H1 (cell line): Measurements from ENCODE around the gene GSTM3. TPM values are rescaled to one million over a fixed set of nuclear protein-coding genes. Genes with fewer than 3 reads are reported as not detected.

Experiments used
- CTCF ChIA-PET: fragments of 300-600 bp; sonication (Branson Sonifier 250); formaldehyde crosslinking; loops from one replicate; lab custom pipeline; 2021; ENCODE audit not compliant: partially characterized antibody; lab: Charles Lee
- POLR2A ChIA-PET: fragments of 300-600 bp; sonication (Branson Sonifier 250); formaldehyde crosslinking; loops from one replicate; lab custom pipeline; 2021; ENCODE audit warnings: inconsistent platforms; ENCODE audit not compliant: partially characterized antibody; lab: Charles Lee
- DNase-seq, 2 experiments: peaks; one replicate each; pipeline versions ENCODE4 v3.0.0 to v3.0.0-alpha.2; 2010 to 2022; ENCODE audit warnings: low spot score in 2 of 2, low read depth in 1 of 2, mixed read lengths in 1 of 2
- FAIRE-seq: peaks from 2 replicates; lab custom pipeline; 2011; peaks lifted over from hg19 to GRCh38; lab: Jason Lieb, UNC
- H2AFZ ChIP-seq: 2 replicates; pipeline ENCODE4 v1.8.1; 2012; ENCODE audit warnings: low read length, inconsistent platforms
- H2AK5ac ChIP-seq: 2 replicates; pipeline ENCODE4 v1.6.1; 2013; ENCODE audit warnings: low read depth, low read length
- H2BK120ac ChIP-seq: replicated peaks from 2 replicates; pipeline ENCODE3; 2013; ENCODE audit warnings: low read depth, low read length, inconsistent platforms
- H2BK12ac ChIP-seq: 2 replicates; pipeline ENCODE4 v1.6.1; 2013; ENCODE audit warnings: low read depth, low read length
- H2BK15ac ChIP-seq: 2 replicates; pipeline ENCODE4 v1.6.1; 2013; ENCODE audit warnings: low read length
- H2BK20ac ChIP-seq: 2 replicates; pipeline ENCODE4 v1.6.1; 2013; ENCODE audit warnings: low read length
- H2BK5ac ChIP-seq: 2 replicates; pipeline ENCODE4 v1.6.1; 2013; ENCODE audit warnings: low read depth, low read length
- H3K14ac ChIP-seq: 2 replicates; pipeline ENCODE4 v1.6.1; 2013; ENCODE audit warnings: inconsistent platforms; ENCODE audit not compliant: insufficient read length
- H3K18ac ChIP-seq: 2 replicates; pipeline ENCODE4 v1.6.1; 2013; ENCODE audit warnings: low read length; ENCODE audit errors: extremely low read depth
- H3K23ac ChIP-seq: 2 replicates; pipeline ENCODE4 v1.6.1; 2013; ENCODE audit warnings: inconsistent platforms; ENCODE audit not compliant: insufficient read length
- H3K23me2 ChIP-seq: 2 replicates; pipeline ENCODE4 v1.6.1; 2013; ENCODE audit warnings: low read depth, low read length
- H3K27ac ChIP-seq: 2 replicates; pipeline ENCODE4 v1.6.1; 2011; ENCODE audit warnings: low read depth, low read length, inconsistent platforms
- H3K27me3 ChIP-seq, 4 experiments: replicated peaks in 1 of 4; 1 replicate in 1 of 4; 2 replicates in 3 of 4; pipeline versions ENCODE4 v1.6.1 to v1.8.1; 2011 to 2013; ENCODE audit warnings: low read length in 3 of 4, mild to moderate bottlenecking in 3 of 4, inconsistent platforms in 2 of 4, mixed read lengths in 2 of 4, moderate library complexity in 1 of 4; ENCODE audit not compliant: control insufficient read depth in 3 of 4, insufficient read depth in 3 of 4; ENCODE audit errors: extremely low read depth in 1 of 4
- H3K36me3 ChIP-seq, 4 experiments: 2 replicates each; pipeline versions ENCODE4 v1.6.1 to v1.8.1; 2011 to 2013; ENCODE audit warnings: mild to moderate bottlenecking in 4 of 4, low read length in 3 of 4, moderate library complexity in 2 of 4, control low read depth in 1 of 4, inconsistent platforms in 1 of 4; ENCODE audit not compliant: insufficient read depth in 4 of 4, control insufficient read depth in 2 of 4
- H3K4ac ChIP-seq: replicated peaks from 2 replicates; pipeline ENCODE3; 2013; ENCODE audit warnings: low read length, low read depth, mixed read lengths, inconsistent platforms; ENCODE audit not compliant: insufficient read length
- H3K4me1 ChIP-seq, 4 experiments: replicated peaks in 1 of 4; 1 replicate in 1 of 4; 2 replicates in 3 of 4; pipeline versions ENCODE4 v1.6.1 to v1.8.1; 2011 to 2013; ENCODE audit warnings: low read length in 3 of 4, inconsistent platforms in 2 of 4, mixed read lengths in 1 of 4; ENCODE audit not compliant: insufficient read depth in 4 of 4, control insufficient read depth in 3 of 4
- H3K4me2 ChIP-seq, 2 experiments: 2 replicates each; pipeline versions ENCODE4 v1.6.1 to v1.8.1; 2011 to 2013; ENCODE audit warnings: low read depth in 2 of 2, low read length in 2 of 2, control low read depth in 1 of 2, inconsistent platforms in 1 of 2, mild to moderate bottlenecking in 1 of 2; ENCODE audit not compliant: insufficient read depth in 1 of 2
- H3K4me3 ChIP-seq, 4 experiments: fragments of 200-600, 300-600 bp in 1 of 4; sonication (generic), shearing (Covaris generic), sonication (Bioruptor Twin) in 1 of 4; 2 replicates each; pipeline versions ENCODE4 v1.5.1 to v1.8.1; 2011 to 2016; ENCODE audit warnings: low read length in 4 of 4, low read depth in 3 of 4, control low read depth in 2 of 4, inconsistent platforms in 2 of 4, mild to moderate bottlenecking in 2 of 4, mixed read lengths in 1 of 4, moderate library complexity in 1 of 4; ENCODE audit not compliant: insufficient read depth in 2 of 4; ENCODE audit errors: extremely low read depth in 1 of 4
- H3K56ac ChIP-seq: replicated peaks from 2 replicates; pipeline ENCODE3; 2013; ENCODE audit warnings: low read depth, mild to moderate bottlenecking, mixed read lengths, low read length, inconsistent platforms; ENCODE audit not compliant: insufficient read length
- H3K79me1 ChIP-seq: 2 replicates; pipeline ENCODE4 v1.6.1; 2013; ENCODE audit warnings: low read depth, low read length, control low read depth
- H3K79me2 ChIP-seq, 2 experiments: 2 replicates each; pipeline versions ENCODE4 v1.6.1 to v1.8.1; 2012 to 2013; ENCODE audit warnings: low read length in 2 of 2, mild to moderate bottlenecking in 2 of 2, inconsistent platforms in 1 of 2; ENCODE audit not compliant: insufficient read depth in 2 of 2, control insufficient read depth in 1 of 2
- H3K9ac ChIP-seq, 4 experiments: replicated peaks in 1 of 4; 1 replicate in 1 of 4; 2 replicates in 3 of 4; pipeline versions ENCODE4 v1.6.1 to v1.8.1; 2011 to 2013; ENCODE audit warnings: low read depth in 3 of 4, low read length in 3 of 4, control low read depth in 2 of 4, mild to moderate bottlenecking in 2 of 4, moderate library complexity in 2 of 4, inconsistent platforms in 1 of 4; ENCODE audit errors: extremely low read depth in 1 of 4
- H3K9me3 ChIP-seq, 2 experiments: 2 replicates each; pipeline versions ENCODE4 v1.6.1 to v1.8.1; 2012 to 2013; ENCODE audit warnings: mild to moderate bottlenecking in 2 of 2, moderate library complexity in 2 of 2, control low read depth in 1 of 2, inconsistent platforms in 1 of 2, low read depth in 1 of 2, low read length in 1 of 2, mixed read lengths in 1 of 2; ENCODE audit not compliant: insufficient read depth in 2 of 2
- H4K20me1 ChIP-seq, 2 experiments: replicated peaks in 1 of 2; 2 replicates each; pipeline versions ENCODE3 to v1.8.1; 2011 to 2013; ENCODE audit warnings: inconsistent platforms in 2 of 2, low read length in 2 of 2, mild to moderate bottlenecking in 1 of 2; ENCODE audit not compliant: insufficient read depth in 2 of 2, control insufficient read depth in 1 of 2
- H4K5ac ChIP-seq: 2 replicates; pipeline ENCODE4 v1.6.1; 2013; ENCODE audit warnings: low read length, low read depth, mixed read lengths, inconsistent platforms; ENCODE audit not compliant: insufficient read length
- H4K8ac ChIP-seq: 2 replicates; pipeline ENCODE4 v1.8.0; 2013; ENCODE audit warnings: mild to moderate bottlenecking, moderate library complexity, low read length, inconsistent platforms; ENCODE audit not compliant: insufficient read depth; ENCODE audit errors: extremely low read depth
- H4K91ac ChIP-seq: replicated peaks from 2 replicates; pipeline ENCODE3; 2013; ENCODE audit warnings: low read length, mixed read lengths, inconsistent platforms; ENCODE audit not compliant: insufficient read length
- CBX8 ChIP-seq: fragments of 300-800, 300-1000 bp; sonication (generic); IDR thresholded peaks from 2 replicates; pipeline ENCODE4 v1.7.1; 2016; ENCODE audit warnings: low read depth, low read length, borderline replicate concordance
- GABPA ChIP-seq: IDR thresholded peaks from 2 replicates; pipeline ENCODE4 v1.6.1; 2011; ENCODE audit warnings: mild to moderate bottlenecking, low read length, moderate library complexity, borderline replicate concordance; ENCODE audit not compliant: insufficient read depth
- WGBS, 2 experiments: shearing (Covaris generic) in 1 of 2; methylation state at CpG; one replicate each; pipeline versions ENCODE4 v1.1.6 to v1.1.7; 2013 to 2015; ENCODE audit warnings: low lambda C conversion rate in 2 of 2, mixed read lengths in 2 of 2, inconsistent platforms in 1 of 2, low coverage in 1 of 2, missing lambda C conversion rate in 1 of 2; ENCODE audit not compliant: insufficient replicate concordance in 2 of 2, insufficient coverage in 1 of 2, insufficient read length in 1 of 2; ENCODE audit errors: extremely low coverage in 1 of 2, missing lambda C conversion rate in 1 of 2; 5-methylcytosine and 5-hydroxymethylcytosine counted together
- polyA plus RNA-seq, 7 experiments: library from polyadenylated mRNA; depleted of rRNA in 3 of 7; stranded (reverse) in 5 of 7; unstranded in 2 of 7; fragments of >200 nt in 5 of 7; fragments of 200-250 nt in 2 of 7; gene quantifications; 1 replicate in 5 of 7; 2 replicates in 1 of 7; 4 replicates in 1 of 7; pipeline versions ENCODE4 v1.2.1 to v1.2.3, GENCODE V29; 2011 to 2013; ENCODE audit warnings: missing spikeins in 2 of 7, mixed read lengths in 2 of 7
- total RNA-seq: library from RNA; stranded (reverse); fragmentation: NEBNext Ultra II Directional; extraction: Animal tissue kit (Norgen Biotek cat#: 25700); gene quantifications from 2 replicates; pipeline ENCODE4 v1.2.1, GENCODE V29; 2021

Gene GSTM3
- total and polyA plus RNA-seq, 2 of the 8 experiments (the other 6 are each of a cell fraction or from before 2014, with no cell fraction given), result 2.2 to 5.1 TPM

DNA sequence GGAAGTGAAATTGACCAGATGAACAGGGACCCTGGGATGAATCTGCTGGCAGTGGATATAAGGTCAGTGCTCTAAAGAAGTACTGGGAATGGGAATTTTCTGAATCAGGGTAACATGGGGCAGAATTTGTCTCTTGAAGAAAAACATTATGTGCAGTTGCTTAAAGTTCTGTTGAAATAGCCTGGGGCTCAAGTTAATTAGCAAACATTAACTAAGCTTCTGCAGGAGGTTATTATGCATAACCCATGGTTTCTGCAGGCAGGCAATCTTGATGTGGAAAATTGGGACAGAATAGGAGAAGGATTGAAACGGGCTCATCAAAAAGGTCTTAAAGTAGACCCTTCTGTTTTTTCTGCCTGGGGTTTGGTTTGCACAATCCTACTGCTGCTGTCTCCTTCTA lies 14.8 kb downstream of the GSTM3 start:
- Histone ChIP-seq H4K91ac (no peak overlapping the region), H2BK12ac (no peak overlapping the region), H3K14ac (no peak overlapping the region), H2BK5ac (no peak overlapping the region), H3K9me3 (peaks cover 7% of the 10 kb centered on the region in 2 experiments), H3K4me3 (no peak overlapping the region), H3K79me1 (no peaks in the 10 kb centered on the region), H3K56ac (no peak overlapping the region), H2BK20ac (no peak overlapping the region), H3K9ac (no peak overlapping the region), H2AFZ (no peak overlapping the region), H3K4me1 (no peaks in the 10 kb centered on the region), H3K27ac (no peak overlapping the region), H2BK15ac (no peak overlapping the region), H4K20me1 (no peaks in the 10 kb centered on the region), H2BK120ac (no peak overlapping the region), H3K79me2 (no peaks in the 10 kb centered on the region), H3K4ac (no peak overlapping the region), H4K8ac (no peak overlapping the region), H4K5ac (no peak overlapping the region), H2AK5ac (no peak overlapping the region), H3K4me2 (no peak overlapping the region), H3K36me3 (no peaks in the 10 kb centered on the region), H3K27me3 (peaks cover 0 to 2% (median 0%) of the 10 kb centered on the region in 4 experiments; a peak in 1 of 7 replicates), H3K23me2 (no peaks in the 10 kb centered on the region), H3K18ac (no peak overlapping the region), H3K23ac (no peak overlapping the region)
- CTCF ChIA-PET, result no interaction called here
- 58% methylated on average over 1 of the region's 1 CpG; no CpG with 5 or more reads in 1 of the 2 experiments for WGBS, 2 experiments
- FAIRE-seq (no peak), DNase-seq (no peak)
- TF ChIP-seq GABPA (no peak), CBX8 (no peak)
- POLR2A ChIA-PET, result no interaction called here
